ENCODE data around the gene CGB2. TPM values are rescaled to one million over a fixed set of nuclear protein-coding genes. Genes with fewer than 3 reads are reported as not detected.
A peak's percentile ranks its signal among the peaks of the same experiment; 100 is the strongest.

Gene CGB2
- total RNA-seq, 4 donors from 2014 or later, result not detected

GRCh38 chr19:48999481-49000325 lies 32.0 kb upstream of the CGB2 start:
- TF ChIP-seq POLR2A (IDR thresholded peaks at IDR 0.05), result no peak
- TF ChIP-seq CTCF (IDR thresholded peaks at IDR 0.05), result peak; percentile 46 to 62 (median 54)
- Histone ChIP-seq H3K36me3 (peaks cover 0 to 14% (median 2%) of the 10 kb centered on the region in 4 donors), H3K27ac (no peak overlapping the region), H3K27me3 (no peaks in the 10 kb centered on the region), H3K4me3 (no peak overlapping the region), H3K9me3 (no peaks in the 10 kb centered on the region), H3K4me1 (peaks cover under 1 to 7% (median 4%) of the 10 kb centered on the region in 4 donors)
- intact Hi-C loops (cut with DNase I; ENCODE audit: low total_unique reads) (no loop called here), in situ Hi-C loops (cut with MboI; ENCODE audit: low pct_ligation_motif_present in 1 of 4, low pct_unique_long_range_greater_than_20kb in 1 of 4, low sequenced_read_pairs in 3 of 4) (no loop called here)
- 59% methylated on average over 16 of the region's 16 CpGs; no CpG with 5 or more reads in 1 of the 2 donors for WGBS, 2 donors (ENCODE audit: low coverage in 1 of 2)
- DNase-seq, result peak; percentile 69

- no peak for DNase-seq
- no peaks in the 10 kb centered on the region for H3K4me1 ChIP-seq
- TF ChIP-seq POLR2A (IDR thresholded peaks at IDR 0.05) (no peak), CTCF (IDR thresholded peaks at IDR 0.05) (no peak), EP300 (IDR thresholded peaks at IDR 0.05; ENCODE audit: low read depth) (no peak), POLR2AphosphoS5 (IDR thresholded peaks at IDR 0.05) (no peak)
- no peaks in the 10 kb centered on the region for H3K9me3 ChIP-seq
- in situ Hi-C loops (cut with MboI; ENCODE audit: low pct_ligation_motif_present in 1 of 4, low pct_unique_long_range_greater_than_20kb in 1 of 4, low sequenced_read_pairs in 3 of 4), result no loop called here
- intact Hi-C loops (cut with DNase I; ENCODE audit: low total_unique reads), result no loop called here
- WGBS, 2 donors (ENCODE audit: low coverage in 1 of 2), result 96% methylated on average over 15 of the region's 15 CpGs; no CpG with 5 or more reads in 1 of the 2 donors
- no peak overlapping the region for H3K27ac ChIP-seq
- H3K36me3 ChIP-seq, result peaks cover 0 to 27% (median 5%) of the 10 kb centered on the region in 4 donors
- no peak overlapping the region for H3K4me3 ChIP-seq
- H3K27me3 ChIP-seq, result no peaks in the 10 kb centered on the region
These were observed 27.6 kb upstream of the CGB2 start for GRCh38 chr19:49004133-49004532.

GRCh38 chr19:49004964-49005614 lies 26.6 kb upstream of the CGB2 start:
- DNase-seq, result no peak
- no peak for TF ChIP-seq CTCF (IDR thresholded peaks at IDR 0.05)
- no peak for TF ChIP-seq POLR2A (IDR thresholded peaks at IDR 0.05)
- 94 to 97% methylated on average over 2 to 7 of the region's 7 CpGs for WGBS, 2 donors (ENCODE audit: low coverage in 1 of 2)
- intact Hi-C loops (cut with DNase I; ENCODE audit: low total_unique reads) (no loop called here), in situ Hi-C loops (cut with MboI; ENCODE audit: low pct_ligation_motif_present in 1 of 4, low pct_unique_long_range_greater_than_20kb in 1 of 4, low sequenced_read_pairs in 3 of 4) (no loop called here)
- peaks cover 0 to 31% (median 8%) of the 10 kb centered on the region in 4 donors for H3K36me3 ChIP-seq
- H3K27me3 ChIP-seq, result no peaks in the 10 kb centered on the region
- no peak overlapping the region for H3K27ac ChIP-seq
- no peak overlapping the region for H3K4me3 ChIP-seq
- H3K9me3 ChIP-seq, result no peaks in the 10 kb centered on the region
- H3K4me1 ChIP-seq, result no peaks in the 10 kb centered on the region

GRCh38 chr19:49006905-49007304 lies 24.8 kb upstream of the CGB2 start:
- in situ Hi-C loops (cut with MboI; ENCODE audit: low pct_ligation_motif_present in 1 of 4, low pct_unique_long_range_greater_than_20kb in 1 of 4, low sequenced_read_pairs in 3 of 4) (no loop called here), intact Hi-C loops (cut with DNase I; ENCODE audit: low total_unique reads) (no loop called here)
- Histone ChIP-seq H3K4me3 (no peak overlapping the region), H3K4me1 (no peaks in the 10 kb centered on the region), H3K27ac (no peak overlapping the region), H3K27me3 (no peaks in the 10 kb centered on the region), H3K9me3 (no peaks in the 10 kb centered on the region), H3K36me3 (peaks cover 0 to 33% (median 11%) of the 10 kb centered on the region in 4 donors)
- no peak for DNase-seq
- TF ChIP-seq POLR2AphosphoS5 (IDR thresholded peaks at IDR 0.05), result no peak
- TF ChIP-seq CTCF (IDR thresholded peaks at IDR 0.05), result no peak
- TF ChIP-seq EP300 (IDR thresholded peaks at IDR 0.05; ENCODE audit: low read depth), result no peak
- TF ChIP-seq POLR2A (IDR thresholded peaks at IDR 0.05), result no peak
- WGBS, 2 donors (ENCODE audit: low coverage in 1 of 2), result 97% methylated on average over 22 of the region's 22 CpGs; no CpG with 5 or more reads in 1 of the 2 donors
